HT-29 (cell line): ENCODE measurements around the gene ARHGAP40. TPM values are rescaled to one million over a fixed set of nuclear protein-coding genes. Genes with fewer than 3 reads are reported as not detected.

Experiments
- DNase-seq: peaks from one replicate; pipeline ENCODE4 v3.0.0-alpha.2; 2015; ENCODE audit warnings: low spot score
- total RNA-seq: library from RNA; depleted of rRNA; stranded (reverse); fragments of >200 nt; shearing (Covaris generic); gene quantifications from 2 replicates; pipeline ENCODE4 v1.2.3, GENCODE V29; 2014

The ARHGAP40 gene
- total RNA-seq, 1 experiment from 2014 or later = not detected

- DNase-seq = peak; percentile 58
These were observed 47.8 kb downstream of the ARHGAP40 start for GRCh38 chr20:38649275-38649891.

GRCh38 chr20:38650010-38650409 lies 48.4 kb downstream of the ARHGAP40 start:
- DNase-seq = no peak

- peak; percentile 20 for DNase-seq
These were observed 49.5 kb downstream of the ARHGAP40 start for GRCh38 chr20:38651154-38651553.

- DNase-seq = no peak
These were observed 50.0 kb downstream of the ARHGAP40 start for GRCh38 chr20:38651562-38651961.

GRCh38 chr20:38652995-38653394 lies 51.4 kb downstream of the ARHGAP40 start:
- no peak for DNase-seq

- DNase-seq = no peak
These were observed 55.8 kb downstream of the ARHGAP40 start for GRCh38 chr20:38657390-38657789.

- DNase-seq = peak; percentile 71
These were observed 57.4 kb downstream of the ARHGAP40 start for GRCh38 chr20:38658879-38659596.

GRCh38 chr20:38659597-38659880 lies 57.9 kb downstream of the ARHGAP40 start:
- no peak for DNase-seq

GRCh38 chr20:38660429-38660828 lies 58.8 kb downstream of the ARHGAP40 start:
- DNase-seq = no peak

GRCh38 chr20:38663660-38664059 lies 62.1 kb downstream of the ARHGAP40 start:
- DNase-seq = no peak

GRCh38 chr20:38664284-38664683 lies 62.7 kb downstream of the ARHGAP40 start:
- DNase-seq = no peak

- DNase-seq = no peak
These were observed 63.5 kb downstream of the ARHGAP40 start for GRCh38 chr20:38665094-38665493.

GRCh38 chr20:38665506-38666285 lies 64.1 kb downstream of the ARHGAP40 start:
- no peak for DNase-seq

GRCh38 chr20:38667417-38667956 lies 65.9 kb downstream of the ARHGAP40 start:
- DNase-seq = no peak

- DNase-seq = no peak
These were observed 68.1 kb downstream of the ARHGAP40 start for GRCh38 chr20:38669688-38670087.

- no peak for DNase-seq
These were observed 69.2 kb downstream of the ARHGAP40 start for GRCh38 chr20:38670786-38671185.

GRCh38 chr20:38671186-38671585 lies 69.6 kb downstream of the ARHGAP40 start:
- no peak for DNase-seq

- no peak for DNase-seq
These were observed 70.2 kb downstream of the ARHGAP40 start for GRCh38 chr20:38671701-38672292.

GRCh38 chr20:38672504-38672903 lies 70.9 kb downstream of the ARHGAP40 start:
- DNase-seq = no peak

GRCh38 chr20:38673261-38673660 lies 71.7 kb downstream of the ARHGAP40 start:
- no peak for DNase-seq

GRCh38 chr20:38673725-38674091 lies 72.1 kb downstream of the ARHGAP40 start:
- no peak for DNase-seq

GRCh38 chr20:38674092-38674764 lies 72.6 kb downstream of the ARHGAP40 start:
- no peak for DNase-seq
